Colonic mucosa (tissue), 4 donors: ENCODE measurements around the gene RAP1B. TPM values are rescaled to one million over a fixed set of nuclear protein-coding genes. Genes with fewer than 3 reads are reported as not detected.
"Not testable (repeated sequence)": the region's sequence is repeated elsewhere in the genome, so short reads cannot be mapped to it uniquely, and the experiment has no call there.

Experiments
- DNase-seq: peaks from one replicate; pipeline ENCODE4 v3.0.0-alpha.2; 2020
- H3K27ac ChIP-seq: fragments of 200-600 bp; one replicate; pipeline ENCODE4 v1.8.0; 2021
- H3K27me3 ChIP-seq: fragments of 200-600 bp; one replicate; pipeline ENCODE4 v1.8.0; 2021
- H3K36me3 ChIP-seq: fragments of 200-600 bp; one replicate; pipeline ENCODE4 v1.8.0; 2021
- H3K4me1 ChIP-seq: fragments of 200-600 bp; one replicate; pipeline ENCODE4 v1.8.0; 2021; ENCODE audit warnings: mild to moderate bottlenecking
- H3K4me3 ChIP-seq: fragments of 200-600 bp; one replicate; pipeline ENCODE4 v1.8.0; 2021
- H3K9ac ChIP-seq, 2 donors: one replicate each; pipeline ENCODE4 v1.7.0; 2013; ENCODE audit warnings: control low read depth in 2 of 2, low read depth in 2 of 2, low read length in 2 of 2
- H3K9me3 ChIP-seq: fragments of 200-600 bp; one replicate; pipeline ENCODE4 v1.8.0; 2021
- CTCF ChIP-seq: fragments of 200-600 bp; IDR thresholded peaks from one replicate; pipeline ENCODE4 v1.8.0; 2022; ENCODE audit warnings: antibody characterized with exemption, mild to moderate bottlenecking
- intact Hi-C: fragments of 100-400 bp; cut with DNase I; formaldehyde crosslinking; loops from one replicate; pipeline ENCODE4 v1.14.1; 2022
- total RNA-seq, 2 donors: library from RNA; stranded (reverse); fragmentation: NEBNext Ultra II Directional in 1 of 2; extraction: Animal tissue kit (Norgen Biotek cat#: 25700) in 1 of 2; gene quantifications; one replicate each; pipeline ENCODE4 v1.2.1, GENCODE V29; 2021
- donor health status: healthy.
- donor health status: DM: no; HTN: no; CAD: no.
- donor health status: DM: no; HTN: no; CAD: no.

The RAP1B gene
- total RNA-seq, 2 donors from 2014 or later: 112 to 198 TPM

- TF ChIP-seq CTCF: no peak
These were observed 21.8 kb downstream of the RAP1B start for GRCh38 chr12:68632486-68632885.

GRCh38 chr12:68633614-68634558 is 23.2 kb downstream of the RAP1B start:
- Histone ChIP-seq H3K4me3 (no peak overlapping the region), H3K9me3 (no peaks in the 10 kb centered on the region), H3K4me1 (no peaks in the 10 kb centered on the region), H3K36me3 (no peaks in the 10 kb centered on the region), H3K27ac (no peak overlapping the region), H3K9ac (no peak overlapping the region), H3K27me3 (no peaks in the 10 kb centered on the region)
- intact Hi-C loops: no loop called here
- no peak for TF ChIP-seq CTCF
- no peak for DNase-seq

More at GRCh38 chr12:68632486-68632885, 21.8 kb downstream of the RAP1B start:
- Histone ChIP-seq H3K27me3 (no peaks in the 10 kb centered on the region), H3K9ac (no peak overlapping the region), H3K36me3 (no peaks in the 10 kb centered on the region), H3K9me3 (no peaks in the 10 kb centered on the region), H3K4me3 (no peak overlapping the region), H3K4me1 (no peaks in the 10 kb centered on the region), H3K27ac (no peak overlapping the region)
- DNase-seq: no peak
- intact Hi-C loops: no loop called here

- TF ChIP-seq CTCF: no peak
These were observed 25.6 kb downstream of the RAP1B start for GRCh38 chr12:68636268-68636667.

GRCh38 chr12:68637439-68637838 is 26.7 kb downstream of the RAP1B start:
- intact Hi-C loops, H3K27me3 ChIP-seq, H3K36me3 ChIP-seq, H3K27ac ChIP-seq, H3K4me1 ChIP-seq, H3K9me3 ChIP-seq, DNase-seq, H3K9ac ChIP-seq, H3K4me3 ChIP-seq: not testable (repeated sequence)

More at GRCh38 chr12:68636268-68636667, 25.6 kb downstream of the RAP1B start:
- Histone ChIP-seq H3K9ac (no peak overlapping the region), H3K4me3 (no peak overlapping the region), H3K27ac (no peak overlapping the region), H3K27me3 (no peaks in the 10 kb centered on the region), H3K4me1 (no peaks in the 10 kb centered on the region), H3K36me3 (no peaks in the 10 kb centered on the region), H3K9me3 (no peaks in the 10 kb centered on the region)
- no peak for DNase-seq
- intact Hi-C loops: no loop called here

- no peak overlapping the region for H3K27ac ChIP-seq
These were observed 27.5 kb downstream of the RAP1B start for GRCh38 chr12:68638171-68638570.

More at GRCh38 chr12:68638171-68638570, 27.5 kb downstream of the RAP1B start:
- no peaks in the 10 kb centered on the region for H3K4me1 ChIP-seq
- intact Hi-C loops: no loop called here
- no peak overlapping the region for H3K4me3 ChIP-seq
- H3K9ac ChIP-seq: no peak overlapping the region
- no peaks in the 10 kb centered on the region for H3K9me3 ChIP-seq
- H3K36me3 ChIP-seq: no peaks in the 10 kb centered on the region
- no peaks in the 10 kb centered on the region for H3K27me3 ChIP-seq
- no peak for TF ChIP-seq CTCF
- no peak for DNase-seq
